ENCODE data around the gene SCN4B. TPM values are rescaled to one million over a fixed set of nuclear protein-coding genes. Genes with fewer than 3 reads are reported as not detected.

Gene SCN4B
- total and polyA plus RNA-seq, 10 of the 15 experiments (the other 5 are each of a cell fraction or from before 2014, with no cell fraction given), result 0.01 to 0.49 (median 0.04) TPM; not detected in 5

GRCh38 chr11:118136341-118136740 is 16.3 kb downstream of the SCN4B start:
- ChIA-PET POLR2A (no interaction called here), CTCF (interaction anchor here (1.1 kb wide), 1 partner anchor 9 kb away, joined by 3 read pairs; no protein-coding TSS in a partner anchor), RAD21 (ENCODE audit: unreplicated experiment) (no interaction called here), SMC1A (ENCODE audit: uncharacterized antibody, unreplicated experiment) (interaction anchor here (2.1 kb wide), 1 partner anchor 18 kb away, joined by 7 read pairs; no protein-coding TSS in a partner anchor)
- Histone ChIP-seq H3K27ac (ENCODE audit: control insufficient read depth, insufficient read depth) (no peak overlapping the region), H3K9me3 (replicated peaks; ENCODE audit: control insufficient read depth, insufficient read depth, low read length) (no peaks in the 10 kb centered on the region), H3K36me3 (ENCODE audit: control insufficient read depth in 2 of 2, insufficient read depth in 2 of 2, low read length in 1 of 2) (no peaks in the 10 kb centered on the region), H3K79me2 (ENCODE audit: control insufficient read depth, insufficient read depth, low read length) (no peaks in the 10 kb centered on the region), H3K9ac (ENCODE audit: control insufficient read depth, insufficient read depth, low read length) (no peak overlapping the region), H3K4me3 (no peak overlapping the region), H4K20me1 (ENCODE audit: control insufficient read depth, insufficient read depth) (no peaks in the 10 kb centered on the region), H3K27me3 (replicated peaks in 1 of 2; ENCODE audit: control insufficient read depth in 2 of 2, insufficient read depth in 2 of 2, low read length in 1 of 2) (peaks cover 3% of the 10 kb centered on the region in 2 experiments; a peak in 3 of 4 replicates), H3K4me2 (ENCODE audit: control insufficient read depth, insufficient read depth) (no peak overlapping the region), H3K4me1 (ENCODE audit: control insufficient read depth, insufficient read depth, low read length) (no peaks in the 10 kb centered on the region), H2AFZ (ENCODE audit: control insufficient read depth, low read depth, low read length) (no peak overlapping the region)
- FAIRE-seq, result no peak
- no peak for TF ChIP-seq IRF4 (IDR thresholded peaks at IDR 0.05; ENCODE audit: low read depth, low read length)
- TF ChIP-seq POU2F2 (IDR thresholded peaks at IDR 0.05; ENCODE audit: borderline replicate concordance, low read depth, low read length), result no peak
- no peak for TF ChIP-seq ZBED1 (IDR thresholded peaks at IDR 0.05; ENCODE audit: borderline replicate concordance)
- TF ChIP-seq SIN3A (IDR thresholded peaks at IDR 0.05; ENCODE audit: low read depth, low read length), result no peak
- TF ChIP-seq SMC3 (IDR thresholded peaks at IDR 0.05; ENCODE audit: borderline replicate concordance, low read length), result no peak
- BruUV-seq (replicated peaks), result no TSS peak
- DNase-seq (ENCODE audit: low read depth, low spot score), result no peak
- 38% methylated on average over 1 of the region's 2 CpGs for WGBS (ENCODE audit: insufficient coverage, insufficient replicate concordance, low lambda C conversion rate, missing lambda C conversion rate)
- in situ Hi-C loops (cut with MboI), result no loop called here
- intact Hi-C loops (cut with micrococcal nuclease; ENCODE audit: unreplicated experiment), result no loop called here
- no peak for ATAC-seq

GRCh38 chr11:118135796-118136165 is 16.8 kb downstream of the SCN4B start:
- TF ChIP-seq NRF1 (conservative IDR thresholded peaks at IDR 0.05; ENCODE audit: low read depth, low read length) (no peak), CHD1 (IDR thresholded peaks at IDR 0.05; ENCODE audit: low read depth, low read length) (no peak), FOS (IDR thresholded peaks at IDR 0.05; ENCODE audit: borderline replicate concordance, extremely low read depth, insufficient read length) (no peak), SRF (IDR thresholded peaks at IDR 0.05; ENCODE audit: low read depth in 2 of 2, low read length in 2 of 2) (no peak)

More at GRCh38 chr11:118135796-118136165, 16.8 kb downstream of the SCN4B start:
- Histone ChIP-seq H4K20me1 (ENCODE audit: control insufficient read depth, insufficient read depth) (no peaks in the 10 kb centered on the region), H3K4me2 (ENCODE audit: control insufficient read depth, insufficient read depth) (no peak overlapping the region), H3K79me2 (ENCODE audit: control insufficient read depth, insufficient read depth, low read length) (no peaks in the 10 kb centered on the region), H3K9ac (ENCODE audit: control insufficient read depth, insufficient read depth, low read length) (no peak overlapping the region), H3K4me3 (no peak overlapping the region), H2AFZ (ENCODE audit: control insufficient read depth, low read depth, low read length) (no peak overlapping the region), H3K4me1 (ENCODE audit: control insufficient read depth, insufficient read depth, low read length) (no peaks in the 10 kb centered on the region), H3K36me3 (ENCODE audit: control insufficient read depth in 2 of 2, insufficient read depth in 2 of 2, low read length in 1 of 2) (no peaks in the 10 kb centered on the region), H3K27me3 (replicated peaks in 1 of 2; ENCODE audit: control insufficient read depth in 2 of 2, insufficient read depth in 2 of 2, low read length in 1 of 2) (peaks cover 3 to 5% of the 10 kb centered on the region in 2 experiments; a peak in 3 of 4 replicates), H3K27ac (ENCODE audit: control insufficient read depth, insufficient read depth) (no peak overlapping the region), H3K9me3 (replicated peaks; ENCODE audit: control insufficient read depth, insufficient read depth, low read length) (no peaks in the 10 kb centered on the region)
- DNase-seq (ENCODE audit: low read depth, low spot score) (no peak), FAIRE-seq (no peak), ATAC-seq (no peak)
- POLR2A ChIA-PET, result interaction anchor here (0.5 kb wide), 1 partner anchor 10 kb away, joined by 3 read pairs; no protein-coding TSS in a partner anchor
- RAD21 ChIA-PET (ENCODE audit: unreplicated experiment), result no interaction called here
- intact Hi-C loops (cut with micrococcal nuclease; ENCODE audit: unreplicated experiment), result no loop called here
- CTCF ChIA-PET, result no interaction called here
- in situ Hi-C loops (cut with MboI), result no loop called here
- 0% methylated on average over 1 of the region's 5 CpGs for WGBS (ENCODE audit: insufficient coverage, insufficient replicate concordance, low lambda C conversion rate, missing lambda C conversion rate)
- BruUV-seq (replicated peaks), result no TSS peak
- SMC1A ChIA-PET (ENCODE audit: uncharacterized antibody, unreplicated experiment), result no interaction called here

All from GM12878 (cell line).